ENCODE measurements around the gene ACAA1.
"Not testable (repeated sequence)": the region's sequence is repeated elsewhere in the genome, so short reads cannot be mapped to it uniquely, and the experiment has no call there.

Gene ACAA1

GRCh38 chr3:38135621-38136277, 1.2 kb downstream of the ACAA1 start:
- DNase-seq (ENCODE audit: low read depth in 2 of 2): not testable (repeated sequence)

- not testable (repeated sequence) for DNase-seq (ENCODE audit: low read depth in 2 of 2)
Observed at GRCh38 chr3:38134517-38135143, 2.3 kb downstream of the ACAA1 start.

- no peak for DNase-seq (ENCODE audit: low read depth in 2 of 2)
Observed at GRCh38 chr3:38133557-38134405, 3.1 kb downstream of the ACAA1 start.

GRCh38 chr3:38133209-38133556, 3.7 kb downstream of the ACAA1 start:
- no peak for DNase-seq (ENCODE audit: low read depth in 2 of 2)

GRCh38 chr3:38131621-38132369, 5.1 kb downstream of the ACAA1 start:
- no peak for DNase-seq (ENCODE audit: low read depth in 2 of 2)

- DNase-seq (ENCODE audit: low read depth in 2 of 2): no peak
Observed at GRCh38 chr3:38130631-38131065, 6.3 kb downstream of the ACAA1 start.

GRCh38 chr3:38129058-38129457, 7.9 kb downstream of the ACAA1 start:
- no peak for DNase-seq (ENCODE audit: low read depth in 2 of 2)

GRCh38 chr3:38128303-38128655, 8.6 kb downstream of the ACAA1 start:
- DNase-seq (ENCODE audit: low read depth in 2 of 2): no peak

- DNase-seq (ENCODE audit: low read depth in 2 of 2): no peak
Observed at GRCh38 chr3:38127611-38128302, 9.2 kb downstream of the ACAA1 start.

- DNase-seq (ENCODE audit: low read depth in 2 of 2): no peak
Observed at GRCh38 chr3:38126121-38126892, 10.6 kb downstream of the ACAA1 start.

GRCh38 chr3:38125305-38126120, 11.4 kb downstream of the ACAA1 start:
- no peak for DNase-seq (ENCODE audit: low read depth in 2 of 2)

- no peak for DNase-seq (ENCODE audit: low read depth in 2 of 2)
Observed at GRCh38 chr3:38124324-38125122, 12.4 kb downstream of the ACAA1 start.

- no peak for DNase-seq (ENCODE audit: low read depth in 2 of 2)
Observed at GRCh38 chr3:38122712-38123290, 14.1 kb downstream of the ACAA1 start.

GRCh38 chr3:38121832-38122461, 15.0 kb downstream of the ACAA1 start:
- DNase-seq (ENCODE audit: low read depth in 2 of 2): no peak

- no peak for DNase-seq (ENCODE audit: low read depth in 2 of 2)
Observed at GRCh38 chr3:38121451-38121831, 15.5 kb downstream of the ACAA1 start.

- DNase-seq (ENCODE audit: low read depth in 2 of 2): no peak
Observed at GRCh38 chr3:38120693-38121450, 16.1 kb downstream of the ACAA1 start.
